Osteocyte (in vitro differentiated cells): ENCODE measurements around the gene DGKD. TPM values are rescaled to one million over a fixed set of nuclear protein-coding genes. Genes with fewer than 3 reads are reported as not detected.

Experiments
- DNase-seq: peaks from one replicate; pipeline ENCODE4 v3.0.0; 2021; ENCODE audit warnings: mixed read lengths; ENCODE audit not compliant: unreplicated experiment; ENCODE audit errors: extremely low spot score
- H3K27ac Mint-ChIP-seq: one replicate; pipeline ENCODE4 v1.8.0; 2021; ENCODE audit warnings: mild to moderate bottlenecking, mixed read lengths; ENCODE audit not compliant: unreplicated experiment
- H3K27me3 Mint-ChIP-seq: one replicate; pipeline ENCODE4 v1.8.0; 2021; ENCODE audit warnings: mixed read lengths; ENCODE audit not compliant: unreplicated experiment
- H3K36me3 Mint-ChIP-seq: one replicate; pipeline ENCODE4 v1.8.0; 2021; ENCODE audit warnings: mixed read lengths; ENCODE audit not compliant: unreplicated experiment
- H3K4me1 Mint-ChIP-seq: one replicate; pipeline ENCODE4 v1.8.0; 2021; ENCODE audit warnings: mixed read lengths; ENCODE audit not compliant: unreplicated experiment
- H3K4me3 Mint-ChIP-seq: one replicate; pipeline ENCODE4 v1.8.0; 2021; ENCODE audit warnings: mild to moderate bottlenecking, moderate library complexity, mixed read lengths; ENCODE audit not compliant: unreplicated experiment
- H3K9me3 Mint-ChIP-seq: one replicate; pipeline ENCODE4 v1.8.0; 2021; ENCODE audit warnings: mixed read lengths; ENCODE audit not compliant: unreplicated experiment
- CTCF ChIP-seq: fragments of 200-600 bp; sonication (generic); IDR thresholded peaks from 2 replicates; pipeline ENCODE4 v1.5.0; 2021; ENCODE audit warnings: antibody characterized with exemption, mild to moderate bottlenecking, moderate library complexity
- total RNA-seq: library from RNA; stranded (reverse); gene quantifications from 2 replicates; pipeline ENCODE4 v1.2.1, GENCODE V29; 2021

Gene DGKD
- total RNA-seq, 1 donor from 2014 or later: 70.5 TPM

- no peak overlapping the region for H3K4me3 Mint-ChIP-seq
- H3K4me1 Mint-ChIP-seq: peaks cover 29% of the 10 kb centered on the region
- no peaks in the 10 kb centered on the region for H3K27me3 Mint-ChIP-seq
- DNase-seq: no peak
- H3K27ac Mint-ChIP-seq: no peak overlapping the region
- peaks cover 48% of the 10 kb centered on the region for H3K36me3 Mint-ChIP-seq
- no peaks in the 10 kb centered on the region for H3K9me3 Mint-ChIP-seq
- TF ChIP-seq CTCF: no peak
Observed at GRCh38 chr2:233492751-233493150, 138.5 kb downstream of the DGKD start.

- H3K9me3 Mint-ChIP-seq: no peaks in the 10 kb centered on the region
- no peak overlapping the region for H3K27ac Mint-ChIP-seq
- DNase-seq: no peak
- no peak for TF ChIP-seq CTCF
- peaks cover 1% of the 10 kb centered on the region for H3K4me1 Mint-ChIP-seq
- H3K4me3 Mint-ChIP-seq: no peak overlapping the region
- H3K36me3 Mint-ChIP-seq: peaks cover 59% of the 10 kb centered on the region
- no peaks in the 10 kb centered on the region for H3K27me3 Mint-ChIP-seq
Observed at GRCh38 chr2:233495503-233496496, 141.5 kb downstream of the DGKD start.

- no peak overlapping the region for H3K4me3 Mint-ChIP-seq
- H3K27me3 Mint-ChIP-seq: no peaks in the 10 kb centered on the region
- no peak for DNase-seq
- H3K36me3 Mint-ChIP-seq: peaks cover 59% of the 10 kb centered on the region
- no peak for TF ChIP-seq CTCF
- no peak overlapping the region for H3K27ac Mint-ChIP-seq
- H3K9me3 Mint-ChIP-seq: peaks cover 8% of the 10 kb centered on the region
- H3K4me1 Mint-ChIP-seq: peaks cover 9% of the 10 kb centered on the region
Observed at GRCh38 chr2:233497692-233498091, 143.4 kb downstream of the DGKD start.

- Mint-ChIP-seq H3K36me3 (peaks cover 61% of the 10 kb centered on the region), H3K4me1 (peaks cover 9% of the 10 kb centered on the region), H3K4me3 (no peak overlapping the region), H3K27ac (no peak overlapping the region), H3K9me3 (peaks cover 12% of the 10 kb centered on the region), H3K27me3 (no peaks in the 10 kb centered on the region)
- TF ChIP-seq CTCF: no peak
- no peak for DNase-seq
Observed at GRCh38 chr2:233498126-233498525, 143.8 kb downstream of the DGKD start.

- Mint-ChIP-seq H3K27me3 (no peaks in the 10 kb centered on the region), H3K4me3 (no peak overlapping the region), H3K36me3 (peaks cover 68% of the 10 kb centered on the region), H3K9me3 (peaks cover 27% of the 10 kb centered on the region), H3K4me1 (peaks cover 14% of the 10 kb centered on the region), H3K27ac (no peak overlapping the region)
- no peak for DNase-seq
- no peak for TF ChIP-seq CTCF
Observed at GRCh38 chr2:233499928-233500327, 145.6 kb downstream of the DGKD start.
